C4-2B (cell line): ENCODE results near the gene IL17RD.

Experiments used
- H3K27ac ChIP-seq: fragments of 450-650 bp; 2 replicates; pipeline ENCODE4 v1.5.1; 2017
- ZFX ChIP-seq: fragments of 450-650 bp; IDR thresholded peaks from 2 replicates; pipeline ENCODE4 v1.6.1; 2017
- TF ChIP-seq, protein P1 (sequence below): fragments of 450-650 bp; conservative IDR thresholded peaks from 2 replicates; pipeline ENCODE4 v1.5.1; 2017; ENCODE audit warnings: mild to moderate bottlenecking

IL17RD gene

DNA sequence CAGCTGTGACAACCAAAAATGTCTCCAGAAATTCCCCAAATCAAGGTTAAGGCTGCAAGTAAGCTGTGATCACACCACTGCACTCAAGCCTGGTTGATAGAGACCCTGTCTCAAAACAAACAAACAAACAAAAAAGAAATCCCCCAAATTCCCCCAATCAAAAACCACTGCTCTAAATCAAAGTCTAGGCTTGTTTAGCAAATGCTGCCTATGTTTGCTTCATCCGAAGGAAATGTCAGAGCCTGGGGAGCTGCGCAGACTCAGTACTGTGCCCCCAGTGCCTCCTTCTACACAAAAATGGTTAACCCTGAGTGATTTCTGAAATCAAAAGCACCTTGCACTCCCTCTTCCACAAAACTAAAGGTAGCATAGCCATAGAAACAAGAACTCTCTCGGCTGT lies 13.4 kb downstream of the IL17RD start:
- TF ChIP-seq ZFX, result no peak
- TF ChIP-seq, protein P1, sequence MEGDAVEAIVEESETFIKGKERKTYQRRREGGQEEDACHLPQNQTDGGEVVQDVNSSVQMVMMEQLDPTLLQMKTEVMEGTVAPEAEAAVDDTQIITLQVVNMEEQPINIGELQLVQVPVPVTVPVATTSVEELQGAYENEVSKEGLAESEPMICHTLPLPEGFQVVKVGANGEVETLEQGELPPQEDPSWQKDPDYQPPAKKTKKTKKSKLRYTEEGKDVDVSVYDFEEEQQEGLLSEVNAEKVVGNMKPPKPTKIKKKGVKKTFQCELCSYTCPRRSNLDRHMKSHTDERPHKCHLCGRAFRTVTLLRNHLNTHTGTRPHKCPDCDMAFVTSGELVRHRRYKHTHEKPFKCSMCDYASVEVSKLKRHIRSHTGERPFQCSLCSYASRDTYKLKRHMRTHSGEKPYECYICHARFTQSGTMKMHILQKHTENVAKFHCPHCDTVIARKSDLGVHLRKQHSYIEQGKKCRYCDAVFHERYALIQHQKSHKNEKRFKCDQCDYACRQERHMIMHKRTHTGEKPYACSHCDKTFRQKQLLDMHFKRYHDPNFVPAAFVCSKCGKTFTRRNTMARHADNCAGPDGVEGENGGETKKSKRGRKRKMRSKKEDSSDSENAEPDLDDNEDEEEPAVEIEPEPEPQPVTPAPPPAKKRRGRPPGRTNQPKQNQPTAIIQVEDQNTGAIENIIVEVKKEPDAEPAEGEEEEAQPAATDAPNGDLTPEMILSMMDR, result no peak

DNA sequence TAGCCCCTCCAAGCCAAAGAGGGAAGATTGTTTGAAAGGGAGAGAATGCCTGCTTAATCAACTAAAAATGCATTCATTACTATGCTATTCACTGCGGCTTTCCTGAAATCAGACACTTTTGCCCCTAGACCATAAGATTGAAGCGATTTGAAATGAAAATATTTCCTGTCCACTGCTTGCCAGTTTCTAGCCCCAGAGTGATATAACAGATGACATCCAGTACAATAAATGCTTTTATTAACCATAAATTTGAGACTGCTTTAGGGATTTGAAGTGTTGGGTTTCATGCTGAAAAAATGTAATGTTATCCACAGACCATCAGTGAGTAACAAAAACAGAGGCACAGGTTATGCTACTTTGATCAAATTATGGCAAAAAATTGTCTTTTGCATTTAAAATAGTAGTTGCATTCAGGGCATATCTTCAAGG lies 14.1 kb downstream of the IL17RD start:
- no peak overlapping the region for H3K27ac ChIP-seq
- TF ChIP-seq, protein P1, result no peak
- no peak for TF ChIP-seq ZFX

More for the DNA sequence above, 13.4 kb downstream of the IL17RD start:
- no peak overlapping the region for H3K27ac ChIP-seq

DNA sequence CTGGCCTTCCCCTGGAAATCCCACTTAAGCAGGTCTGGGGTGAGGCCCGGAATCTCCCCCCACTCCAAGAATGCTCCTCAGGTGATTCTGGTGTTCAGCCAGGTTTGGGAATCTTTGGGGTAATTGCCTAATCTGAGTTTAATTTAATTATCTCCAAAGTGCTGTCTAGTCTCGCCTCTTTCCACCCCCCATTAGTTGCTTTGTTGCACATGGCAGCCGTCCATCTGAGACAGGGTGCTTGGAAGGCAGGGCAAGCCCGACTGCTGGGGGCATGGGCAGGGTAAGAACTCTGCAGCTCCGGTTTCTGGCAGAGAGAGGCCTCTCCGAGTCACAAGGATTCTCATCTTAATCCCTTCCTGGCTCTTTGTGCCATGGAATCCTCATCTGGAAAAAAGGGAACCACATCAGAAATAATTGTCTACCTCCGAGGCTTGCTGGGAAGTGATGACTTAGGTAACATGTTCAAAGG lies 15.0 kb downstream of the IL17RD start:
- H3K27ac ChIP-seq, result no peak overlapping the region
- no peak for TF ChIP-seq ZFX
- TF ChIP-seq, protein P1, result no peak

DNA sequence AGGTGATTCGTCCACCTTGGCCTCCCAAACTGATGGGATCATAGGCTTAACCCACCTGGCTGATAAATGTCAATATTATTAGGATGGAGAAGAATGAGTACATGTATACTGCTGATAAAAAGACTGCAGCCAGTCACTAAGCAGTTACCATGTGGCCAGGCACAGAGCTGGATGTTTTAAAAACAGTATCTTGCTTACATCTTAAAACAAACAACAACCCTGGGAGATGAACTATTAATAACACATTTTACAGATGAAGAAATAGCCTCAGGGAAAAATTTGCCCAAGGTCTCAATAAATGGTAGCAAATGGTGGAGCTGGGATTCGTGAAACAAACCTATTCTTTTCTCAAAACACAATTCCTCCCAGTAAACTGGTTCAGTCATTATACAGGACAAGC lies 18.1 kb downstream of the IL17RD start:
- TF ChIP-seq, protein P1, result no peak
- TF ChIP-seq ZFX, result no peak
- H3K27ac ChIP-seq, result no peak overlapping the region; the same call in 1 of the 2 replicates

DNA sequence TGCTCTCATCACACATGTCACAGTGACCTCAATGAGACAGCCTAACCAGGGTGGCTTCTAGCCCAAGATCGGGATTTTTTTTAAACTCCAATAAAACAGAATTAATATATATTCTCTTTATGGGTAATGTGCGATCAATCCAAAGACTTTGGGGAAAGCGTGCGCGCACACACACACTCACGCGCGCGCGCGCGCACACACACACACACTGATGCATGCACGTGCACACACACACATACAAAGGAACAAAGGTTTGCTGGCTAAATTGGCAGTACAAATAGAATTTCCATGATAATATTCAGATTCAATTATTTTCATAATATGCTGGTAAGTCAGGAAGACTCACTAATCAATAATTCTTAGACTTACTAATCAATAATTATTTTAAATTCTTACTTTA lies 19.3 kb downstream of the IL17RD start:
- TF ChIP-seq ZFX, result no peak
- TF ChIP-seq, protein P1, result no peak
- no peak overlapping the region for H3K27ac ChIP-seq

DNA sequence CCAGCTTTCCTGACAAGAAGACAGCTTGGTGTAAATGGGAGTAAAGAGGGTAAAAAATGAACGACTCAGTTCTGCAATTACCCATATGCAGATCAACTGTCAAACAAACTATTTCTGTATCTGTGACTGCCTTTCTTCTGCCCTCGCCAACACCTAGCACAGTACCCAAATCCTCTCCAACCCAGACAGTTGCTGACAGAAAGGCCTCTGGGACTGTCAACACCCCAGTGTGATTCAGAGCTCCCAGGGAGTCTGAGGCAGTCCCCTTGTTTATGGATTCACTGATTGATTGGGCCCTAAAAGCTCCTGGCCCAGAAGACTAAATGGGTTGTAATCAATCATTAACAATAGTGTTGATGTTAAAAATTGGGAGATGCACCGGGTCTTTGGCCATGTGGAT lies 20.2 kb downstream of the IL17RD start:
- H3K27ac ChIP-seq, result no peak overlapping the region
- TF ChIP-seq ZFX, result no peak

DNA sequence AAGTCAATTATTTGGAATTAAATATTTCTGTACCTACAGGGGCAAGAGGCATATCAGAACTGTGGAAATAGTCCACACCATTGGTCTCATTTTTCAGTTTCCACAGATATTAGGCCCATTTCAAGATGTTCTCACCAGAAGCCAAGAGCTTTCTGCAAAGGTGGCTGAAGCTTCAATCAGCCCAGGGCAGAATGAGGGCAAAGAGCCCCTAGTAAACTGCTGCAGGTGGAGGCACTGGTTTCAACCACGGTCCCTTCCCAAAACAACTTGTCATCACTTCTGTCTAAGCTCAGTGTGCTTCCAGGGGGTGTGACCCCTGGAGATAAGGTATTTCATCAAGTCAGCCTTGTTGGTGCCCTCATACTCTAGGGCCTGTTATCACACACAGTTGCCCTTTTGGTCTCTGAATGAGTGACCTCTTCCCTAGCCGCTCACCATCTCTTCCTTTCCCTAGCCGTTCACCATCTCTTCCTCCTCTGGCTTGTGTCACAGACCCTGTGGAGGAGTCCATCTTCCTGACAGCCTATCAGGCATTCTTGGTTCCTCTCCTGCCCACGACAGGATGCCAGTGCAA lies 21.2 kb downstream of the IL17RD start:
- H3K27ac ChIP-seq, result no peak overlapping the region
- TF ChIP-seq ZFX, result no peak
- TF ChIP-seq, protein P1, result no peak

DNA sequence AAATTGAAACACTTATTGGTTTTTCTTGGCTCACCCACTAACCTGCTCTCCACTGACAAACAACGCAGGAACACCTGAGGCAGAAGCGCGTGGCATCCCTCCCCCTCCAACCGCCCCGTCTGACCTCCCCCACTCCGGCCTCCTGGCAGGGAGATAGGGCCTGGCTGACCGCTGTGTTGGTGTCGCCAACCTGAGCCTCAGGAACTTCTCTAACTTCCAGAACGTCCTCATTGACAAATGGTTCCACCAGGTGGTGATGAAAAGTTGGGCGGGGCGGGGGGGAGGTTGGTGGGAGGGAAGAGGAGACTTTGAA lies 22.8 kb downstream of the IL17RD start:
- TF ChIP-seq, protein P1, result no peak
- TF ChIP-seq ZFX, result no peak

More for the DNA sequence above, 22.8 kb downstream of the IL17RD start:
- H3K27ac ChIP-seq, result no peak overlapping the region
